Activated T-helper 1 cell treated with anti-CD3 and anti-CD28 coated beads, Interleukin-12 subunit alpha, Interleukin-12 subunit beta, Interleukin-2, Interleukin-4 antibody, amounts not matched to agents 30 ng/mL and 10 ng/mL and 1 ng/mL, durations not matched to agents 14 hours and 24 hours and 36 hours (primary cell): ENCODE data around the gene CABLES1. TPM values are rescaled to one million over a fixed set of nuclear protein-coding genes. Genes with fewer than 3 reads are reported as not detected.

Source experiments
- DNase-seq: peaks from one replicate; pipeline ENCODE4 v3.0.0; 2021; ENCODE audit warnings: low spot score
- H3K27ac Mint-ChIP-seq: one replicate; pipeline ENCODE4 v1.8.0; 2021; ENCODE audit warnings: mild to moderate bottlenecking, mixed read lengths
- H3K27me3 Mint-ChIP-seq: one replicate; pipeline ENCODE4 v1.8.0; 2022; ENCODE audit warnings: mild to moderate bottlenecking, moderate library complexity, mixed read lengths; ENCODE audit not compliant: insufficient read depth
- H3K36me3 Mint-ChIP-seq: one replicate; pipeline ENCODE4 v1.8.0; 2021; ENCODE audit warnings: low read depth, mixed read lengths
- H3K4me1 Mint-ChIP-seq: one replicate; pipeline ENCODE4 v1.8.0; 2021; ENCODE audit warnings: low read depth, mixed read lengths
- H3K4me3 Mint-ChIP-seq: one replicate; pipeline ENCODE4 v1.8.0; 2021; ENCODE audit warnings: mild to moderate bottlenecking, moderate library complexity, mixed read lengths
- H3K9me3 Mint-ChIP-seq: one replicate; pipeline ENCODE4 v1.8.0; 2021; ENCODE audit warnings: mixed read lengths
- intact Hi-C: fragments of 100-400 bp; cut with micrococcal nuclease; formaldehyde crosslinking; loops from one replicate; pipeline ENCODE4 v1.15.1; 2024
- total RNA-seq: library from RNA; stranded (reverse); gene quantifications from 2 replicates; pipeline ENCODE4 v1.2.3, GENCODE V29; 2022

CABLES1 gene
- total RNA-seq, 1 donor from 2014 or later, result 3.2 TPM

GRCh38 chr18:23244401-23244800, 109.1 kb downstream of the CABLES1 start:
- H3K4me3 Mint-ChIP-seq, result no peak overlapping the region
- H3K4me1 Mint-ChIP-seq, result peaks cover 3% of the 10 kb centered on the region
- H3K36me3 Mint-ChIP-seq, result peaks cover 2% of the 10 kb centered on the region
- no peaks in the 10 kb centered on the region for H3K9me3 Mint-ChIP-seq
- DNase-seq, result no peak
- no peaks in the 10 kb centered on the region for H3K27me3 Mint-ChIP-seq
- no peak overlapping the region for H3K27ac Mint-ChIP-seq
- intact Hi-C loops, result no loop called here

GRCh38 chr18:23245461-23245860, 110.2 kb downstream of the CABLES1 start:
- Mint-ChIP-seq H3K27me3 (no peaks in the 10 kb centered on the region), H3K9me3 (no peaks in the 10 kb centered on the region), H3K4me3 (no peak overlapping the region), H3K36me3 (no peaks in the 10 kb centered on the region), H3K4me1 (no peaks in the 10 kb centered on the region), H3K27ac (no peak overlapping the region)
- intact Hi-C loops, result no loop called here
- no peak for DNase-seq

GRCh38 chr18:23247331-23247730, 112.0 kb downstream of the CABLES1 start:
- no peaks in the 10 kb centered on the region for H3K27me3 Mint-ChIP-seq
- H3K36me3 Mint-ChIP-seq, result no peaks in the 10 kb centered on the region
- H3K9me3 Mint-ChIP-seq, result no peaks in the 10 kb centered on the region
- H3K4me1 Mint-ChIP-seq, result no peaks in the 10 kb centered on the region
- no peak overlapping the region for H3K4me3 Mint-ChIP-seq
- DNase-seq, result no peak
- H3K27ac Mint-ChIP-seq, result no peak overlapping the region
- intact Hi-C loops, result no loop called here

- H3K36me3 Mint-ChIP-seq, result no peaks in the 10 kb centered on the region
- DNase-seq, result no peak
- H3K9me3 Mint-ChIP-seq, result no peaks in the 10 kb centered on the region
- H3K27me3 Mint-ChIP-seq, result no peaks in the 10 kb centered on the region
- no peak overlapping the region for H3K4me3 Mint-ChIP-seq
- H3K4me1 Mint-ChIP-seq, result no peaks in the 10 kb centered on the region
- no peak overlapping the region for H3K27ac Mint-ChIP-seq
- intact Hi-C loops, result no loop called here
Measured at GRCh38 chr18:23247896-23248295, 112.6 kb downstream of the CABLES1 start.

GRCh38 chr18:23248826-23249225, 113.5 kb downstream of the CABLES1 start:
- no peaks in the 10 kb centered on the region for H3K9me3 Mint-ChIP-seq
- intact Hi-C loops, result no loop called here
- no peak overlapping the region for H3K27ac Mint-ChIP-seq

GRCh38 chr18:23249348-23249747, 114.1 kb downstream of the CABLES1 start:
- Mint-ChIP-seq H3K9me3 (no peaks in the 10 kb centered on the region), H3K4me1 (no peaks in the 10 kb centered on the region), H3K4me3 (no peak overlapping the region), H3K36me3 (no peaks in the 10 kb centered on the region), H3K27me3 (no peaks in the 10 kb centered on the region), H3K27ac (no peak overlapping the region)
- intact Hi-C loops, result no loop called here
- DNase-seq, result no peak

More at GRCh38 chr18:23248826-23249225, 113.5 kb downstream of the CABLES1 start:
- H3K4me3 Mint-ChIP-seq, result no peak overlapping the region
- no peak for DNase-seq
- no peaks in the 10 kb centered on the region for H3K36me3 Mint-ChIP-seq
- H3K4me1 Mint-ChIP-seq, result no peaks in the 10 kb centered on the region
- no peaks in the 10 kb centered on the region for H3K27me3 Mint-ChIP-seq

GRCh38 chr18:23250893-23251656, 115.8 kb downstream of the CABLES1 start:
- H3K4me3 Mint-ChIP-seq, result no peak overlapping the region
- no peaks in the 10 kb centered on the region for H3K9me3 Mint-ChIP-seq
- intact Hi-C loops, result no loop called here
- H3K27ac Mint-ChIP-seq, result no peak overlapping the region
- H3K36me3 Mint-ChIP-seq, result no peaks in the 10 kb centered on the region
- no peaks in the 10 kb centered on the region for H3K4me1 Mint-ChIP-seq
- H3K27me3 Mint-ChIP-seq, result no peaks in the 10 kb centered on the region
- DNase-seq, result no peak

GRCh38 chr18:23253630-23254029, 118.3 kb downstream of the CABLES1 start:
- H3K4me3 Mint-ChIP-seq, result no peak overlapping the region
- no peaks in the 10 kb centered on the region for H3K36me3 Mint-ChIP-seq
- no peaks in the 10 kb centered on the region for H3K9me3 Mint-ChIP-seq
- intact Hi-C loops, result no loop called here
- H3K27me3 Mint-ChIP-seq, result no peaks in the 10 kb centered on the region
- no peak for DNase-seq
- H3K27ac Mint-ChIP-seq, result no peak overlapping the region
- peaks cover 14% of the 10 kb centered on the region for H3K4me1 Mint-ChIP-seq

GRCh38 chr18:23257137-23257536, 121.9 kb downstream of the CABLES1 start:
- Mint-ChIP-seq H3K9me3 (no peaks in the 10 kb centered on the region), H3K36me3 (no peaks in the 10 kb centered on the region), H3K27ac (no peak overlapping the region), H3K4me1 (peaks cover 39% of the 10 kb centered on the region), H3K4me3 (no peak overlapping the region), H3K27me3 (no peaks in the 10 kb centered on the region)
- intact Hi-C loops, result no loop called here
- DNase-seq, result no peak

GRCh38 chr18:23257686-23258565, 122.6 kb downstream of the CABLES1 start:
- DNase-seq, result no peak

GRCh38 chr18:23258566-23259469, 123.5 kb downstream of the CABLES1 start:
- Mint-ChIP-seq H3K4me3 (no peak overlapping the region), H3K27me3 (no peaks in the 10 kb centered on the region), H3K4me1 (peaks cover 39% of the 10 kb centered on the region), H3K36me3 (no peaks in the 10 kb centered on the region), H3K27ac (peak overlapping the region; percentile 62), H3K9me3 (no peaks in the 10 kb centered on the region)
- DNase-seq, result no peak
- intact Hi-C loops, result no loop called here

More at GRCh38 chr18:23257686-23258565, 122.6 kb downstream of the CABLES1 start:
- H3K4me1 Mint-ChIP-seq, result peaks cover 39% of the 10 kb centered on the region
- intact Hi-C loops, result no loop called here
- H3K36me3 Mint-ChIP-seq, result no peaks in the 10 kb centered on the region
- no peaks in the 10 kb centered on the region for H3K9me3 Mint-ChIP-seq
- no peak overlapping the region for H3K4me3 Mint-ChIP-seq
- no peak overlapping the region for H3K27ac Mint-ChIP-seq
- H3K27me3 Mint-ChIP-seq, result no peaks in the 10 kb centered on the region
